Tibial nerve (tissue), 3 donors: ENCODE measurements around the gene RPL41.
A peak's percentile ranks its signal among the peaks of the same experiment; 100 is the strongest.

Experiments
- POLR2A ChIP-seq, 2 donors: fragments of 450-650 bp; IDR thresholded peaks; one replicate each; pipeline ENCODE4 v1.6.1; 2017; ENCODE audit warnings: antibody characterized with exemption in 2 of 2, mild to moderate bottlenecking in 2 of 2, moderate library complexity in 2 of 2
- TF ChIP-seq, protein P1 (sequence below), 5 experiments: fragments of 200-600 bp in 3 of 5; fragments of 450-650 bp in 2 of 5; sonication (generic) in 3 of 5; IDR thresholded peaks; one replicate each; pipeline ENCODE4 v1.5.1; 2016 to 2019; ENCODE audit warnings: antibody characterized with exemption in 5 of 5, mild to moderate bottlenecking in 3 of 5, moderate library complexity in 2 of 5

DNA sequence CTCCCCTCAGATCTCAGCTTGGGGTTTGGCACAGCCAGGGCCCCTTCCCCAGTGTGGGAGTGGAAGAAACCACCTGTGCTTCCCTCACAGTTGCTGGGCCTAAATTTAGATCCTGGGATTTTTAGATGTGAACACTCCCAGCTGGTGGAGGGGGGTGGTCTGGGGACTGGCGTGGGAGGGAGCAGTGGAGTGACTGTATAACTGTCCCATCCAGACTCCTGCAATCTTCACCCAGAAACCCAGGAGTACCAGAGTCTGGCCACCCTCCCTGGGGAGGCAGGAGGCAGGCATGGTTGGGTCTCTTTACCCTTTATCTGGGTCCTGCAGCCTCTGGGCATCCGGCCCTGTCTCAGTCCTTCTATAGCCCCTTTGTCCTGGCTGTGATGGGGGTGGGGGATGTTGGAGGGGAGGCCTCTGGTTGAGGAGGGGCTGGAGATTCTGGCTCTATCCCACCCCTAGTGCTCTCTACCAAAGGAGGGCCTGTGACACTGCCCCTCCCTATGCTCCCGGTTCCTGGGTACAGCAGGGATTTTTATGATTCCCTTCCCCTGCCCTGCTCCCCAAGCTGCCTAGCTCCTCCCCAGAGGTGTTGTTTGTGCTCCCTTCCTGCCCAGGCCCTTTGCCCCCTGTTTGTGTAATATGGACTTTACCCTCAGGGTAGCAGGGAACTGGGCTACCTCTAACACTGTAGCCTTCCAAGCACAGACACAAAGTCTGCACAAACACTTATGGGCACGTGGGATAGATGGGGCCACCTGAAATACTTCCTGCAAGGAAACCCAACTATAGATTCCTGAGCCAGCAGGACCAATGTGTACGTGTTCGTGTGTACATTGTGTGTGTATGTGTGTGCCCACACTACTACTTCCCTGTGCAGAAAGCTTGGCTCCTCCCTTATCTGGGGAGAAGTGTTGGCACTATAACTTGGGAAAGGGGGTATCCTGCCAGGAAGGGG, 34.8 kb upstream of the RPL41 start:
- peak in 1 of 2 donors; percentile 20 for TF ChIP-seq POLR2A (IDR thresholded peaks at IDR 0.05)
- TF ChIP-seq, protein P1, sequence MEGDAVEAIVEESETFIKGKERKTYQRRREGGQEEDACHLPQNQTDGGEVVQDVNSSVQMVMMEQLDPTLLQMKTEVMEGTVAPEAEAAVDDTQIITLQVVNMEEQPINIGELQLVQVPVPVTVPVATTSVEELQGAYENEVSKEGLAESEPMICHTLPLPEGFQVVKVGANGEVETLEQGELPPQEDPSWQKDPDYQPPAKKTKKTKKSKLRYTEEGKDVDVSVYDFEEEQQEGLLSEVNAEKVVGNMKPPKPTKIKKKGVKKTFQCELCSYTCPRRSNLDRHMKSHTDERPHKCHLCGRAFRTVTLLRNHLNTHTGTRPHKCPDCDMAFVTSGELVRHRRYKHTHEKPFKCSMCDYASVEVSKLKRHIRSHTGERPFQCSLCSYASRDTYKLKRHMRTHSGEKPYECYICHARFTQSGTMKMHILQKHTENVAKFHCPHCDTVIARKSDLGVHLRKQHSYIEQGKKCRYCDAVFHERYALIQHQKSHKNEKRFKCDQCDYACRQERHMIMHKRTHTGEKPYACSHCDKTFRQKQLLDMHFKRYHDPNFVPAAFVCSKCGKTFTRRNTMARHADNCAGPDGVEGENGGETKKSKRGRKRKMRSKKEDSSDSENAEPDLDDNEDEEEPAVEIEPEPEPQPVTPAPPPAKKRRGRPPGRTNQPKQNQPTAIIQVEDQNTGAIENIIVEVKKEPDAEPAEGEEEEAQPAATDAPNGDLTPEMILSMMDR (IDR thresholded peaks at IDR 0.05) = no peak
